H1 (cell line): ENCODE data around the gene GRAMD4. TPM values are rescaled to one million over a fixed set of nuclear protein-coding genes. Genes with fewer than 3 reads are reported as not detected.

ENCODE experiments used
- ATF3 ChIP-seq: IDR thresholded peaks from 2 replicates; pipeline ENCODE4 v1.6.1; 2011; ENCODE audit warnings: low read depth, mild to moderate bottlenecking, low read length; ENCODE audit not compliant: insufficient read depth
- CHD1 ChIP-seq: IDR thresholded peaks from 2 replicates; pipeline ENCODE4 v1.6.1; 2012; ENCODE audit warnings: low read depth, low read length, improper control_type of control experiment
- CHD7 ChIP-seq: fragments of 300-600 bp; sonication (generic); IDR thresholded peaks from 2 replicates; pipeline ENCODE4 v1.7.1; 2012; ENCODE audit warnings: low read length, moderate library complexity, mild to moderate bottlenecking, inconsistent platforms; ENCODE audit not compliant: insufficient replicate concordance
- FOSL1 ChIP-seq: IDR thresholded peaks from 2 replicates; pipeline ENCODE4 v1.6.1; 2011; ENCODE audit warnings: mild to moderate bottlenecking, low read depth, low read length, moderate library complexity; ENCODE audit not compliant: insufficient read depth
- JUND ChIP-seq: IDR thresholded peaks from 2 replicates; pipeline ENCODE4 v1.6.1; 2011; ENCODE audit warnings: mild to moderate bottlenecking, improper control_type of control experiment, low read length
- KDM1A ChIP-seq: fragments of 200-600, 300-600 bp; sonication (generic); IDR thresholded peaks from 2 replicates; pipeline ENCODE4 v1.7.1; 2016; ENCODE audit warnings: mild to moderate bottlenecking, low read length, borderline replicate concordance
- polyA plus RNA-seq, 7 experiments: library from polyadenylated mRNA; depleted of rRNA in 3 of 7; stranded (reverse) in 5 of 7; unstranded in 2 of 7; fragments of >200 nt in 5 of 7; fragments of 200-250 nt in 2 of 7; gene quantifications; 1 replicate in 5 of 7; 2 replicates in 1 of 7; 4 replicates in 1 of 7; pipeline versions ENCODE4 v1.2.1 to v1.2.3, GENCODE V29; 2011 to 2013; ENCODE audit warnings: missing spikeins in 2 of 7, mixed read lengths in 2 of 7
- total RNA-seq: library from RNA; stranded (reverse); fragmentation: NEBNext Ultra II Directional; extraction: Animal tissue kit (Norgen Biotek cat#: 25700); gene quantifications from 2 replicates; pipeline ENCODE4 v1.2.1, GENCODE V29; 2021
- TF ChIP-seq, protein P1 (sequence below): IDR thresholded peaks from 2 replicates; pipeline ENCODE4 v1.6.1; 2011; ENCODE audit warnings: low read length, improper control_type of control experiment

The GRAMD4 gene
- total and polyA plus RNA-seq, 2 of the 8 experiments (the other 6 are each of a cell fraction or from before 2014, with no cell fraction given): 7.9 to 25.6 TPM

- TF ChIP-seq ATF3: no peak
- TF ChIP-seq, protein P1, sequence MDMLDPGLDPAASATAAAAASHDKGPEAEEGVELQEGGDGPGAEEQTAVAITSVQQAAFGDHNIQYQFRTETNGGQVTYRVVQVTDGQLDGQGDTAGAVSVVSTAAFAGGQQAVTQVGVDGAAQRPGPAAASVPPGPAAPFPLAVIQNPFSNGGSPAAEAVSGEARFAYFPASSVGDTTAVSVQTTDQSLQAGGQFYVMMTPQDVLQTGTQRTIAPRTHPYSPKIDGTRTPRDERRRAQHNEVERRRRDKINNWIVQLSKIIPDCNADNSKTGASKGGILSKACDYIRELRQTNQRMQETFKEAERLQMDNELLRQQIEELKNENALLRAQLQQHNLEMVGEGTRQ: no peak
- no peak for TF ChIP-seq JUND
- no peak for TF ChIP-seq FOSL1
- no peak for TF ChIP-seq KDM1A
- no peak for TF ChIP-seq CHD1
- no peak for TF ChIP-seq CHD7
Observed at GRCh38 chr22:46726066-46726985, 106.1 kb downstream of the GRAMD4 start (continued).
